H1 (cell line): ENCODE results near the gene VAPA. TPM values are rescaled to one million over a fixed set of nuclear protein-coding genes. Genes with fewer than 3 reads are reported as not detected.

ENCODE experiments used
- CTCF ChIA-PET: fragments of 300-600 bp; sonication (Branson Sonifier 250); formaldehyde crosslinking; loops from one replicate; lab custom pipeline; 2021; ENCODE audit not compliant: partially characterized antibody; lab: Charles Lee
- POLR2A ChIA-PET: fragments of 300-600 bp; sonication (Branson Sonifier 250); formaldehyde crosslinking; loops from one replicate; lab custom pipeline; 2021; ENCODE audit warnings: inconsistent platforms; ENCODE audit not compliant: partially characterized antibody; lab: Charles Lee
- DNase-seq, 2 experiments: peaks; one replicate each; pipeline versions ENCODE4 v3.0.0 to v3.0.0-alpha.2; 2010 to 2022; ENCODE audit warnings: low spot score in 2 of 2, low read depth in 1 of 2, mixed read lengths in 1 of 2
- FAIRE-seq: peaks from 2 replicates; lab custom pipeline; 2011; peaks lifted over from hg19 to GRCh38; lab: Jason Lieb, UNC
- H2AFZ ChIP-seq: 2 replicates; pipeline ENCODE4 v1.8.1; 2012; ENCODE audit warnings: low read length, inconsistent platforms
- H2AK5ac ChIP-seq: 2 replicates; pipeline ENCODE4 v1.6.1; 2013; ENCODE audit warnings: low read depth, low read length
- H2BK120ac ChIP-seq: replicated peaks from 2 replicates; pipeline ENCODE3; 2013; ENCODE audit warnings: low read depth, low read length, inconsistent platforms
- H2BK12ac ChIP-seq: 2 replicates; pipeline ENCODE4 v1.6.1; 2013; ENCODE audit warnings: low read depth, low read length
- H2BK15ac ChIP-seq: 2 replicates; pipeline ENCODE4 v1.6.1; 2013; ENCODE audit warnings: low read length
- H2BK20ac ChIP-seq: 2 replicates; pipeline ENCODE4 v1.6.1; 2013; ENCODE audit warnings: low read length
- H2BK5ac ChIP-seq: 2 replicates; pipeline ENCODE4 v1.6.1; 2013; ENCODE audit warnings: low read depth, low read length
- H3K14ac ChIP-seq: 2 replicates; pipeline ENCODE4 v1.6.1; 2013; ENCODE audit warnings: inconsistent platforms; ENCODE audit not compliant: insufficient read length
- H3K18ac ChIP-seq: 2 replicates; pipeline ENCODE4 v1.6.1; 2013; ENCODE audit warnings: low read length; ENCODE audit errors: extremely low read depth
- H3K23ac ChIP-seq: 2 replicates; pipeline ENCODE4 v1.6.1; 2013; ENCODE audit warnings: inconsistent platforms; ENCODE audit not compliant: insufficient read length
- H3K23me2 ChIP-seq: 2 replicates; pipeline ENCODE4 v1.6.1; 2013; ENCODE audit warnings: low read depth, low read length
- H3K27ac ChIP-seq: 2 replicates; pipeline ENCODE4 v1.6.1; 2011; ENCODE audit warnings: low read depth, low read length, inconsistent platforms
- H3K27me3 ChIP-seq, 4 experiments: replicated peaks in 1 of 4; 1 replicate in 1 of 4; 2 replicates in 3 of 4; pipeline versions ENCODE4 v1.6.1 to v1.8.1; 2011 to 2013; ENCODE audit warnings: low read length in 3 of 4, mild to moderate bottlenecking in 3 of 4, inconsistent platforms in 2 of 4, mixed read lengths in 2 of 4, moderate library complexity in 1 of 4; ENCODE audit not compliant: control insufficient read depth in 3 of 4, insufficient read depth in 3 of 4; ENCODE audit errors: extremely low read depth in 1 of 4
- H3K36me3 ChIP-seq, 4 experiments: 2 replicates each; pipeline versions ENCODE4 v1.6.1 to v1.8.1; 2011 to 2013; ENCODE audit warnings: mild to moderate bottlenecking in 4 of 4, low read length in 3 of 4, moderate library complexity in 2 of 4, control low read depth in 1 of 4, inconsistent platforms in 1 of 4; ENCODE audit not compliant: insufficient read depth in 4 of 4, control insufficient read depth in 2 of 4
- H3K4ac ChIP-seq: replicated peaks from 2 replicates; pipeline ENCODE3; 2013; ENCODE audit warnings: low read length, low read depth, mixed read lengths, inconsistent platforms; ENCODE audit not compliant: insufficient read length
- H3K4me1 ChIP-seq, 4 experiments: replicated peaks in 1 of 4; 1 replicate in 1 of 4; 2 replicates in 3 of 4; pipeline versions ENCODE4 v1.6.1 to v1.8.1; 2011 to 2013; ENCODE audit warnings: low read length in 3 of 4, inconsistent platforms in 2 of 4, mixed read lengths in 1 of 4; ENCODE audit not compliant: insufficient read depth in 4 of 4, control insufficient read depth in 3 of 4
- H3K4me2 ChIP-seq, 2 experiments: 2 replicates each; pipeline versions ENCODE4 v1.6.1 to v1.8.1; 2011 to 2013; ENCODE audit warnings: low read depth in 2 of 2, low read length in 2 of 2, control low read depth in 1 of 2, inconsistent platforms in 1 of 2, mild to moderate bottlenecking in 1 of 2; ENCODE audit not compliant: insufficient read depth in 1 of 2
- H3K4me3 ChIP-seq, 4 experiments: fragments of 200-600, 300-600 bp in 1 of 4; sonication (generic), shearing (Covaris generic), sonication (Bioruptor Twin) in 1 of 4; 2 replicates each; pipeline versions ENCODE4 v1.5.1 to v1.8.1; 2011 to 2016; ENCODE audit warnings: low read length in 4 of 4, low read depth in 3 of 4, control low read depth in 2 of 4, inconsistent platforms in 2 of 4, mild to moderate bottlenecking in 2 of 4, mixed read lengths in 1 of 4, moderate library complexity in 1 of 4; ENCODE audit not compliant: insufficient read depth in 2 of 4; ENCODE audit errors: extremely low read depth in 1 of 4
- H3K56ac ChIP-seq: replicated peaks from 2 replicates; pipeline ENCODE3; 2013; ENCODE audit warnings: low read depth, mild to moderate bottlenecking, mixed read lengths, low read length, inconsistent platforms; ENCODE audit not compliant: insufficient read length
- H3K79me1 ChIP-seq: 2 replicates; pipeline ENCODE4 v1.6.1; 2013; ENCODE audit warnings: low read depth, low read length, control low read depth
- H3K79me2 ChIP-seq, 2 experiments: 2 replicates each; pipeline versions ENCODE4 v1.6.1 to v1.8.1; 2012 to 2013; ENCODE audit warnings: low read length in 2 of 2, mild to moderate bottlenecking in 2 of 2, inconsistent platforms in 1 of 2; ENCODE audit not compliant: insufficient read depth in 2 of 2, control insufficient read depth in 1 of 2
- H3K9ac ChIP-seq, 4 experiments: replicated peaks in 1 of 4; 1 replicate in 1 of 4; 2 replicates in 3 of 4; pipeline versions ENCODE4 v1.6.1 to v1.8.1; 2011 to 2013; ENCODE audit warnings: low read depth in 3 of 4, low read length in 3 of 4, control low read depth in 2 of 4, mild to moderate bottlenecking in 2 of 4, moderate library complexity in 2 of 4, inconsistent platforms in 1 of 4; ENCODE audit errors: extremely low read depth in 1 of 4
- H3K9me3 ChIP-seq, 2 experiments: 2 replicates each; pipeline versions ENCODE4 v1.6.1 to v1.8.1; 2012 to 2013; ENCODE audit warnings: mild to moderate bottlenecking in 2 of 2, moderate library complexity in 2 of 2, control low read depth in 1 of 2, inconsistent platforms in 1 of 2, low read depth in 1 of 2, low read length in 1 of 2, mixed read lengths in 1 of 2; ENCODE audit not compliant: insufficient read depth in 2 of 2
- H4K20me1 ChIP-seq, 2 experiments: replicated peaks in 1 of 2; 2 replicates each; pipeline versions ENCODE3 to v1.8.1; 2011 to 2013; ENCODE audit warnings: inconsistent platforms in 2 of 2, low read length in 2 of 2, mild to moderate bottlenecking in 1 of 2; ENCODE audit not compliant: insufficient read depth in 2 of 2, control insufficient read depth in 1 of 2
- H4K5ac ChIP-seq: 2 replicates; pipeline ENCODE4 v1.6.1; 2013; ENCODE audit warnings: low read length, low read depth, mixed read lengths, inconsistent platforms; ENCODE audit not compliant: insufficient read length
- H4K8ac ChIP-seq: 2 replicates; pipeline ENCODE4 v1.8.0; 2013; ENCODE audit warnings: mild to moderate bottlenecking, moderate library complexity, low read length, inconsistent platforms; ENCODE audit not compliant: insufficient read depth; ENCODE audit errors: extremely low read depth
- H4K91ac ChIP-seq: replicated peaks from 2 replicates; pipeline ENCODE3; 2013; ENCODE audit warnings: low read length, mixed read lengths, inconsistent platforms; ENCODE audit not compliant: insufficient read length
- RFX5 ChIP-seq: IDR thresholded peaks from 2 replicates; pipeline ENCODE4 v1.6.1; 2011; ENCODE audit warnings: low read depth, low read length, improper control_type of control experiment, borderline replicate concordance
- WGBS, 2 experiments: shearing (Covaris generic) in 1 of 2; methylation state at CpG; one replicate each; pipeline versions ENCODE4 v1.1.6 to v1.1.7; 2013 to 2015; ENCODE audit warnings: low lambda C conversion rate in 2 of 2, mixed read lengths in 2 of 2, inconsistent platforms in 1 of 2, low coverage in 1 of 2, missing lambda C conversion rate in 1 of 2; ENCODE audit not compliant: insufficient replicate concordance in 2 of 2, insufficient coverage in 1 of 2, insufficient read length in 1 of 2; ENCODE audit errors: extremely low coverage in 1 of 2, missing lambda C conversion rate in 1 of 2; 5-methylcytosine and 5-hydroxymethylcytosine counted together
- polyA plus RNA-seq, 7 experiments: library from polyadenylated mRNA; depleted of rRNA in 3 of 7; stranded (reverse) in 5 of 7; unstranded in 2 of 7; fragments of >200 nt in 5 of 7; fragments of 200-250 nt in 2 of 7; gene quantifications; 1 replicate in 5 of 7; 2 replicates in 1 of 7; 4 replicates in 1 of 7; pipeline versions ENCODE4 v1.2.1 to v1.2.3, GENCODE V29; 2011 to 2013; ENCODE audit warnings: missing spikeins in 2 of 7, mixed read lengths in 2 of 7
- total RNA-seq: library from RNA; stranded (reverse); fragmentation: NEBNext Ultra II Directional; extraction: Animal tissue kit (Norgen Biotek cat#: 25700); gene quantifications from 2 replicates; pipeline ENCODE4 v1.2.1, GENCODE V29; 2021

VAPA gene
- total and polyA plus RNA-seq, 2 of the 8 experiments (the other 6 are each of a cell fraction or from before 2014, with no cell fraction given): 79.7 to 130 TPM

DNA sequence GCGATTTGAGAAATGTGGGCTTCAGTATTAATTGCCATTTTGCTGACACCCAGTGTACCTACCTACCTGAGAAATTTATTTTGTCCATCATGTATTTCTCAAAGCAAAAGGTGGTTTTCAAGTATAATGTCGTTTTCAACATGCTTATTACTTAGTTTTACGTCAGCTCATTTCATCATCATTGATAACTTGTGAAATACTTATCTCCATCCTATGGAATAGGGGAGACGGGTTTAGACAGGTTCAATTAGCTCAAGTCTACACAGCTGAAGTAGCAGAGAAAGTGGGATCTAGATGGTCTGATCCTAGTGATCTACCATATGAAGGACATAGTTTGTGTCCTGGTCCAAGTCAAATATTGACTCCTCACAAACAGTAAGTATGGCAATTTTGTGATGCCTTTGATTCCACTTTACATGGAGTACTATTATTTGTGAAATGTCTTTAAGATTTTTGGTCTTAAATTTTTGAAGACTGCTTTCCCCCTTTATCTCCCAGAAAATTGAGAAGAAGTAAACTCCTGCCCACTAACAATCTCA lies 45.1 kb downstream of the VAPA start:
- ChIA-PET CTCF (interaction anchor here (0.9 to 3.0 kb wide), 3 partner anchors 12 to 811 kb away, joined by 3 to 8 read pairs (median 4); no protein-coding TSS in a partner anchor), POLR2A (no interaction called here)
- Histone ChIP-seq H2BK15ac (no peak overlapping the region), H2AFZ (no peak overlapping the region), H4K5ac (no peak overlapping the region), H2BK20ac (no peak overlapping the region), H2BK5ac (no peak overlapping the region), H3K4me1 (peaks cover 0 to 6% (median 2%) of the 10 kb centered on the region in 4 experiments; a peak in 3 of 7 replicates), H3K9ac (no peak overlapping the region), H3K79me1 (no peaks in the 10 kb centered on the region), H3K79me2 (no peaks in the 10 kb centered on the region), H3K18ac (no peak overlapping the region), H3K27me3 (no peaks in the 10 kb centered on the region), H4K8ac (no peak overlapping the region), H2BK120ac (no peak overlapping the region), H3K4ac (no peak overlapping the region), H3K36me3 (peaks cover 0 to 8% (median under 1%) of the 10 kb centered on the region in 4 experiments; a peak in 3 of 8 replicates), H3K23ac (no peak overlapping the region), H3K56ac (no peak overlapping the region), H3K4me2 (no peak overlapping the region), H2BK12ac (no peak overlapping the region), H3K23me2 (no peaks in the 10 kb centered on the region), H3K14ac (no peak overlapping the region), H2AK5ac (no peak overlapping the region), H3K4me3 (no peak overlapping the region), H4K91ac (no peak overlapping the region), H3K9me3 (no peaks in the 10 kb centered on the region), H3K27ac (no peak overlapping the region), H4K20me1 (no peaks in the 10 kb centered on the region)
- DNase-seq (no peak), FAIRE-seq (no peak)
- 85% methylated on average over 4 of the region's 4 CpGs; no CpG with 5 or more reads in 1 of the 2 experiments for WGBS, 2 experiments
- TF ChIP-seq RFX5: no peak
